Activated naive CD4-positive, alpha-beta T cell treated with anti-CD3 and anti-CD28 coated beads, Interleukin-2, amount 50 U/mL, for 16 hours (primary cell): ENCODE measurements around the gene GSG1L.

Experiments used
- DNase-seq: peaks from one replicate; pipeline ENCODE4 v3.0.0-alpha.2; 2020

The GSG1L gene

DNA sequence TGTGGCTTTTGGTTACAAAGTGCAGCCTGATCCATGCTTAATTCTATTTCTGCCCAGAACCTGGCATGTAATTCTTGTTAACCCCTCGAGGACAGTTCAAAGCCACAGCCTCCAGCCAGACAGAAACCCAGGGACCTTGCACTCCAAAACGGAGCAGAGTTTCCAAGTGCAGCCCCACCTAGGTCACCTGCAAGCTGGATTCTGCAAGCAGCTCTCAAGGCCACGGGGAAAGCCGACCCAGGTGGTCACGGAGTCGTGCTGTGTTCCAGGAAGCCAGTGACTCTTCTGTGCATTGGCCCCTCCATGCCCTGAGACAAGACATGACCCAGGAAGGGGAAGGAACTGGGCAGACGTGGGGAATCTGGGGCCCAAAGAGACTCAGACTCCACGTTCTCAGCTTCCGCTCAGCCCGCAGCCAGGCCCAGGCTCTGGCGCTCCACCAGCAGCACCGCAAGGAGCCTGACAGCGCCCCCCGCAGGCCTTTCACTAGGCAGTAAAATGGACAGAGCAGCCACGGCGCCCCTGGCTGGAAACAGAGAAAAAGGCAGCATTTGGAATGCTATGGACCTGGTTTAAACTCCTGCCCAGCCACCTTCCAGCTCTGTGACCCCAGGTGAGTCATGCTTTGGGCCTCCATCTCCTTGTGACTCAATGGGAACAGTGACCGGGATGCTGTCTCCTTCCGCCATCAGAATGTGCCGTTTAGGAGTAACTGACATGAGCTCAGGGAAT lies 27.3 kb upstream of the GSG1L start:
- no peak for DNase-seq

DNA sequence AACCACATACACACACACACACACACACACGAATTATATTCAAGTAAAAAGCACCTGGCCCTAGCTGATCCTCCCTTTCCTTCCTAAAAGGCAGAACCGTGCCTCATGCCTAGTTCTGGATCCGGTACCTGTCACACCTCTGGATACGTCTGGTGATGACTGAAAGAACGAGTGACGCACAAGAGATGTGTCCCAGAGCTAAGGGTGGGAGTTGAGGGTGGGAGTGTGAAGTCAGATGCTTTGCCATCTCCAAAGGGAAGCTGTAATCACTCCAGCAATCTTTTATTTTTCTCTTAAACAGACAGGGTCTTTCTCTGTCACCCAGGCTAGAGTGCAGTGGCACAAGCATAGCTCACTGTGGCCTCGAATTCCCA lies 26.5 kb upstream of the GSG1L start:
- DNase-seq, result no peak

DNA sequence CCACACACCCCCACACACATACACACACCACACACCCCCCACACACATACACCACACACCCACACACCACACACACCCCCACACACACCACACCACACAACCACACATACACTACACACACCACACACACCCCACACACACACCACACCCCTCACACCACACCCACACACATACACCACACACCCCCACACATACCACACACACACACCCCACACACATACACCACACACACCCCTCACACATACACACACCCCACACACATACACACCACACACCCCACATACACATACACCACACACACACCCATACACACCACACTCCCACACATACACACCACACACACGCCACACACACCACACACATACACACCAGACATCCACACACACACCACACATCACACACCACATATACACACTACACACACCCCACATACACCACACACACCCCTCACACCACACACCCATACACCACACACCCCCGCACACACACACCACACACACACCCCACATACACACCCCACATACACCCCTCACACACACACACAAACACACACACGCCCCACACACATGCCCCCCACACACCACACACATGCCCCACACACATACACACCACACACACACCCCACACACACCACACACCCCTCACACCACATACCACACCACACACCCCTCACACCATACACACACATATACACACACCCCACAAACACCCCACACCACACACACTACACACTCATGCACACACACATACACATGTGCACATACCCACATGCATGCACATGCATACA lies 25.9 kb upstream of the GSG1L start:
- DNase-seq, result no peak

DNA sequence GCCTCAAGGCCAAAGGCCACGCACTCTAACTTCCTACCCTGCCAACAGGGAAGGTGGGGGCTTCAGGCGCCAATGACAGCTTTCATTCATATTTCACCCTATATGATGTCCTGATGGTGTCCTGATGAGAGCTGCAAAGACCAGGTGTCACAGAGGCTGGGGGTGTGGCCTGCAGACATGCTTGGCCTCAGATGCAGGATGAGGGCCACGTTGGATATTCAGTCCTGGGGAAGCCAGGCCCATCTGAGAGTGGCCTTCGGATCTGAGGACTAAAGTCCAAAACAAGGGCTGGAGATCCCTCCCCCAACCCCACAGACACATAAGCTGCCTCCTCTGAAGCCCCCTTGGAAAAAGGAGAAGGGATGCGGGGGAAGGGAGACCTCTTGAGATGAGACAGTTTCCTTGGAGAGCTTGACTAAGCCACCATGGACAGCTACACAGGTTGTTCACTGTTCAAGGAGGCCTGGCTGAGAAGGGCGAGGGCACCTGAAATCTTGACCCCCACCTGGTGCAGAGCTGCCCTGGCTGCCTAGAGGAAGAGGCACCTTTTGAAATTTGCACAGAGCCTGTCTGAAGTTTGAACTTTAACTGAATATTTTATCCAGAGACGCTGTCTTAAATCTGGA lies 24.3 kb upstream of the GSG1L start:
- DNase-seq, result no peak

DNA sequence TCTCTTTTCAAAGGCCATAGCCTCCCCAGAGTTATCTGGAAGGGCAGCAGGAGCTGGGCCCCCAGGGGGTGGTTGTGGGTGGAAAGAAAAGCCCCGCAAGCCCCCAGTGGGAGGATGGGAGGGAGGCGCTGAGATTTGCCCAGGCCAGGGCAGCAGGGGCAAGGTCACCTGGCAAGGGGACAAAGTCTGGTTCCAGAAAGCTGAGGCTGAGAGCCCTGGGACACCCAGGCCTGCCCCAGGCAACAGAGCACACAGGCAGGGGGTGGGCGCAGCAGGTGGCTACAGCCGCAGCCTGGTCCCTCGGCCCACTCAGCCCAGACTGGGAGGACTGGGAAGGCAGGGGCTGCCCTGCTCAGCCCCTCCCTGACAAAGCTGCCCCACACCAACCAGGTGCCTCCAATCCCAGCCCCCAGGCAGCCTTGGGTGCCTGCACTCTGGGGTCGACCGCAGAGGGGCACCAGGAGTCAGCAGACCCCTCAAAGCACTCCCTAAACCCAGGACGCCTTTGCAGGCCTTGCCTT lies 23.7 kb upstream of the GSG1L start:
- no peak for DNase-seq

DNA sequence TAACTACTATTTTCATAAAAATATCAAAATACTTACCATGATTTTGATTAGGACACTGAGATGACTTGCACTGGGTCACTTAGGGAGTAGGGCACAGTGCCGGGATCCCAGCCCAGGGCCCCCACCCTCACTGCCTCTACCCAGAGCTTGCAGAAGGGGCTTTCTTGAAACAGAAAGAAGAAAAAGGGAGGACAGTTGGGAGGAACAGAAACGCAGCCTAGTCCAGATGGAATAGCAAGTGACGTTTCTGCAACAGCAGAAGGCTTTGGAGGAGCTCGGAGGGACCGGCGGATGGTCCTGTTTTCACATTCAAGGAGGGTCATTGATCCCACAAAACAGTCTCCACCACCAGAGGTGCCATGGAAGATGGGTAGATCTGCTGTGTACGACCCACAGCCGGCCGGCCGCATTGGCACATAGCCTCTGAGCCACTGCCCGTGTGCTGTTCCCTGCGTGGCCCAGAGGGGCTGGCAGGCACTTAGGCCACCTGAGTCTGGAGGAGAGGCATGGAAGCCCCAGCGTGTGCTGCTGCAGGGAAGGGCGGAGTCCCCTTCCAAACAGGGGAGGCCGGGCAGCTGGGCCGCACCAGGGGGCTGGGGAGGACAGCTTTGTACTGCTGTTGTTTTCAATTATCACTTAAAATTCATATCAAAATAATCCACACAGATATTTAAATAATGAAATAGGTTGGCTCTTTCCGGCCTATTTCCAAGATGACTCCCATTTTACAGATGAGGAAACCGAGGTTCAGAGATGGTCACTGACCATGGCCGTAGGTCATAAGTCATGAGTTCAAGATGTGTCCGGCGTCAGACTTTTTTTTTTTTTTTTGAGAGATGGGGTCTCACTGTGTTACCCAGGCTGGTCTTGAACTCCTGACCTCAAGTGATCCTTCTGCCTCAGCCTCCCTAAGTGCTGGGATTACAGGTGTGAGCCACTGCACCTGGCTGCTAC lies 22.9 kb upstream of the GSG1L start:
- no peak for DNase-seq

DNA sequence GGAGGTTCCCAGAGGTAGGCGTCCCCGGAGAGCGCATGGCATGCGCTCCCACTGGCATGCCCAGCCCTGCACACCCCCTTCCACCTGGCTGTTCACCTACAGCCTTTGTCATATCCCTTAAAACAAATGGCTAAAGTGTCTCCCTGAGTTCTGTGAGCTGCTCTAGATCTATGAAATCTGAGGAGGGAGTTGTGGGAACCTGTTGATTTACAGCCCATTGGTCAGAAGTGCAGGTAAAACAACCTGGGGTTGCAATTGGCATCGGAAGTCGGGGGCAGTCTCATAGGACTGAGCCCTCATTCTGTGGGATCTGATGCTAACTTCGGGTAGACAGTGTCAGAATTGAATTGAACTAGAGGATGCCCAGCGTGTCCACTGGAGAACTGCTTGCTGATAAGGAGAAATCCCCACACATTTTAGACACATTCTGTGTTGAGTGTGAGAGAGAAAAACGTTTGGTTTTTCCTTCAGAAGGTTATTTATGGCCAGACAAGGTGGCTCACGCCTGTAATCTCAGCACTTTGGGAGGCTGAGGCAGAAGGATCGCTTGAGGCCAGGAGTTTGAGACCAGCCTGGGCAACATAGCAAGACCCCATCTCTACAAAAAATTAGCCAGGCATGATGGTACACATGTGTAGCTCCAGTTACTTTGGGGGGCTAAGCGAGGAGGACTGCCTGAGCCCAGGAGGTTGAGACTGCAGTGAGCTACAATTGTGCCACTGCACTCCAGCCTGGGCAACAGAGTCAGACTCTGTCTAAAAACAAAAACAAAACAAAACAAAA lies 22.1 kb upstream of the GSG1L start:
- DNase-seq, result no peak

DNA sequence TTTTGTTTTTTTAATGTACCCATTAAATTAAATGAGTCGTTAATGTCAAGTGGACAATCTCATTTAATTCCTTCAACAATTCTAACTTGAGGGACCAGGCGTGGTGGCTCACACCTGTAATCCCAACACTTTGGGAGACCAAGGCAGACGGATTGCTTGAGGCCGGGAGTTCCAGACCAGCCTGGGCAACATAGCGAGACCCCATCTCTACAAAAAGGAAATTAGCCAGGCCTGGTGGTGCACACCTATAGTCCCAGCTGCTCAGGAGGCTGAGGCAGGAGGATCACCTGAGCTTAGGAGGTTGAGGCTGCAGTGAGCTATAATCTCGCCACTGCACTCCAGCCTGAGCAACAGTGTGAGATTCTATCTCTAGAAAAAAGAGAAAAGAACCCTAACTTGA lies 20.7 kb upstream of the GSG1L start:
- DNase-seq, result no peak

DNA sequence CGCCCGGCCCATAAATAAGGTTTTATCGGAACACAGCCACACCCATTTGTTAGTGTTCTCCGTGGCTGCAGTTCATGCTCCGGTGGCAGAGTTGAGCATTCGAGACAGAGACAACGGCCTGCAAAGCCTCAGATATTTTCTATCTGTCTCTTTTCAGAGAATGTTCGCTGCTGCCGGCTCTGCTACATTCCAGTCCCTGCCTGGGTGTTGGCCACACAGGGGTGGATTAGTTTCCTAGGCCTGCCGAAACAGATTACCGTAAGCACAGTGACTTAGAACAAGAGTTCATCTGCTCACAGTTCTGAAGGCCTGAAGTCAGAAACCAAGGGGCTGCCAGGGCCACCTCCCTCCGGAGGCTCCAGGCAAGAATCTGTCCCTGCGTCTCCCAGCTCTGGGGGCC lies 19.1 kb upstream of the GSG1L start:
- no peak for DNase-seq

DNA sequence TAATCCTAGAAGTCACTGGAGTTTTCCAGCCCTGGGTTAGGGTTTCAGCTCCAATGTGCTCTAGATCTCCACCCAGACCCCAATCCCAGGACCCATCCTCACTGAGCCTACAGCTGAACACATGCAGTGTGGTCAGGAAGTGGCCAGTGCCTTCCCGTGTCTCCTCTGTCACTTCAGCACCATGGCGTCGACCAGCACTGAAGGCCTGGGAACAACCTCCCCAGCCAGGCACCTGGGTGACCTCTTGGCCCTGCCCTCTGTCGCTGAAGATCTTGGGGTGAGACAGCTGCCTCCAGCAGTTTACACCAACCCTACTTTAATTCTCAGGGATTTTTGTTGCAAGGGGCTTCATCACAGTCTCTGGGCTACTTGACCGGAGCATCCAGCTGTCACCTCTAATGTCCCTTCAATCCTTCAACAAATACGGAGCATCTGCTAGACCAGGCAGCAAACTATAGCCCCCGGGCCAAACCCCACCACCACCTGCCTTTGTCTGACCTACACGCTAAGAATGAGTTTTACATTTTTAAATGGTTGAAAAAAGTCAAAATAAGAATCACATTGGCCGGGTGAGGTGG lies 18.0 kb upstream of the GSG1L start:
- DNase-seq, result no peak

DNA sequence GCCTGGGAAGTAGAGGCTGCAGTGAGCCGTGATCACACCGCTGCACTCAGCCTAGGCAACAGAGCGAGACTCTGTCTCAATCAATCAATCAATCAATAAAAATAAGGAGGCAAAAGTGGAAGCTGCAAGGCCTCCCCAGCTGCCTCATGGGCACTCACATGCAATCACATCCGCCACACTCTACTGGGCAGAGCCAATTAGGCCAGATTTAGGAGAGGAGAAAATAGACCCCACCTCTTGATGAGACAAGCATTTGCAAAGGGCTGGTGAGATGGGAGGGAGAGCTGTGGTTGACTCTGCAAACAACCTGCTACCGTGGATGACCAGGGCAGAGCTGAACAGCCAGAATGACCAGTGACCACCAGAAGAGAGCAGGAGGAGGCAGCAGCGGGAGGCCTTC lies 14.7 kb upstream of the GSG1L start:
- no peak for DNase-seq

DNA sequence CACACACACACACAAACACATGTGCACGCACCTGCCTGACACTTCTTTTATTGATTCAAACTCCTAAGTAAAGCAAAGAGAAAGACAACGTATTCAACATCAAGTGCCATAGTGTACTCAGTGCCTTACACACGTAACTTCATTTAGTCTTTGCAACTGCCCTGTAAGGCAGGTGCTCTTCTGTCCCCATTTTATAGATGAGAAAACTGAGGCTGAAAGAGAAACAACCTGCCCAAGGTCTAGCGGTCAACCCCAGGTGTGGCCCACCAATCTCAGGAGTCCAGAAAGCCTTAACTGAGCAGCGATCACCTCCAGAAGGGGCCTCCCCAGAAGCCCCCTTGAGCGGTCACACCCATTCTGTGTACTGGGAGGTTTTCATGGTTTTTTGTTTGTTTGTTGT lies 10.3 kb upstream of the GSG1L start:
- no peak for DNase-seq

DNA sequence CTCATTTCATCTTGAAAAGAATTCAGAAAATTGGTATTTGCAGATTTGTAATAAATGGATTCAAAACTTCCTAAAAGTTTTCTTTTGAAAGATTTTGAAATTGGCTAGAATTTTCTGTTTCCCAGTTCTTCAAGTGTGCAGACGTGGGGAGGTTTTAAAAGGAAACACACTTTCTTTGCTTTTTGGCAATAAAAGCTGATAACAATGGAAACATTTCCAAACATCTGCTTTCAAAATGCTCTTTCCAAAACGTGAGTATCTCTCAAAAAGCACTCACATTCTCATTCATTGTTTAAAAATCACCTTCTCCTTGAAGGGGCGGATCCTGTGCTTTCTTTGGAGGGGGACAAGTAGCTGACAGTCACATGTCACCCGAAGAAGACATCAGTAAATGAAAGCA lies 8.6 kb upstream of the GSG1L start:
- DNase-seq, result no peak

DNA sequence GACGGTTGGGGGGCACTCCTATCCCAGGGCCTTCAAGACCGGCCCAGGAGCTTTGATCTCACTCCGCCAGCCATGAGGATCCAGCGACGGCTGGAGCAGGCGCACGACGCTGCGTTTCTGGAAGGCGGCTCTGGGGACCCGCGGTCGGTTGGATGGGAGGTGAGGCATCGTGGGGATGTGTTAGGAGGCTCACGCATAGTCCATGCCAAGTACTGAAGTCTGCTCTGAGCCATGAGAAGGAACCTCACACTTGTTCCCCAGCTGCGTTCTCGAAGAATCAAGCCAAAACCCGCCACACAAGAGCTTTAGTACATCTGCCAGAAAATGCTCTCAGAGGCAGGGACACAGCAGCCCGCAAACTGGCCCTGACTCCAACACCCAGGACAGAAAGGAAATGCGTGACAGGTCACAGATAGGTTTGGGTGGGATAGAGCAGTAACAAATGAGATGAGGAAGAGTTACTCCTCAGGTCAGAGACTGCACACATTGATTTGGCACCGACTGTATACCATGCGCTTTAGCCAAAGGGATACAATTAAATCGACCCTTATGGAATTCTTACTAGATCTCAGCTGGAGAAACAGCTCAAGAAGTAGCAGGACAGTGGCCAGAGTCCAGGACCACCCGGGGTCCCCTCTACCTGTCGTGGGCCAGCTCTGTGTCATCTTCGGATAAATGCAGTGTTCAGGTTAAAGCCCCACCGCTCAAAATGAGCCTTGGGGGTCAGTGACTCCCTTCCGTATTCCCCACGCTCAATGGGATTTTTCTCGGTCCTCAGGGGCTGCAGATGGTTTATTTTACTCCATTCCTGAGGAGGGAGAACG lies 6.7 kb upstream of the GSG1L start:
- no peak for DNase-seq

DNA sequence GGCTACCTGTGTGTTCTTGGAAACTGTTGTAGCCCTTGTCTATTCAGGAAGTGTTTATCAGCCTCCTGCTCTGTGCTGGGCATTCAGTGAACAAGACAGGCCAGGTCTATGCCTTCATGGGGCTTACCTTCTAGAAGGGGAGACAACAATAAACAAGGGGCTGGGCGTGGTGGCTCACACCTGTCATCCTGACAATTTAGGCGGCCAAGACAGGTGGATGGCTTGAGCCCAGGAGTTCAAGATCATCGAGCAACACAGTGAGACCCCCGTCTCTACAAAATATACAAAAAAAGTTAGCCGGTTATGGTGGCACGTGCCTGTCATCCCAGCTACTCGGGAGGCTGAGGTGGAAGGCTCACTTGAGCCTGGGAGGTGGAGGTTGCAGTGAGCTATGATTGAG lies 5.5 kb upstream of the GSG1L start:
- DNase-seq, result no peak

DNA sequence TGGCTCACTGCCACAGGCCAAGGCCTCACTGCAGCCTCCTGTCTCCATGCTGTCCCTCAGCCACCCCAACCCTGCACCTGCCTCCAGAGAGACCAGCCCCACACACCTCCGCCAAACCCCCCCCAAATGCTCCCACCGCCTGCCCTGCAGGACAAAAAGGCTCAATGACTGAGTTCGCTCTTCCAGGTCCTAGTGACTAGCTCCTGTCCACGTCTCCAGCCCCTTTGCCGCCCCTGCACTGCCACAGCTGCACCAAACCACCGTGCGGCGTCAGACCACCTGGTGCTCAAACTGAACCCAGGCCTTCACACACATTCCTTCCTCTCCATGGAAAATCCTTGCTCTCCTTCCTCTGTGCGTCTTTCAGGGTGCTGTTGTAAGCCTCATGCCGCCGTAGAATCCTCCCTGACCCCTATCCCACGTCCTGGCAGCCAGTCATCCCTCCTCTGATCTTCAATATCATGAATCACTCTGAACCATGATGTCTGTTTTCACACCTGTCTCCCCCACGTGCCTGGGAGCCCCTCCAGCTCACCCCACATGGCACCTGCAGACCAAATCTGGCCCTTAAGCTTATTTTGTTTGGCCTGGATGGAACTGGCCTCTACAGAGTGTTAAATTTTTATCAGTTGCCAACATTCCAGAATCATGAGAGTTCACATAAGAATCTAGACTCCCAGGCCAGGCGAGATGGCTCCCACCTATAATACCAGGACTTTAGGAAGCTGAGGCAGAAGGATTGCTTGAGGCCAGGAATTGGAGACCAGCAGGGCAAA lies 4.3 kb upstream of the GSG1L start:
- no peak for DNase-seq

DNA sequence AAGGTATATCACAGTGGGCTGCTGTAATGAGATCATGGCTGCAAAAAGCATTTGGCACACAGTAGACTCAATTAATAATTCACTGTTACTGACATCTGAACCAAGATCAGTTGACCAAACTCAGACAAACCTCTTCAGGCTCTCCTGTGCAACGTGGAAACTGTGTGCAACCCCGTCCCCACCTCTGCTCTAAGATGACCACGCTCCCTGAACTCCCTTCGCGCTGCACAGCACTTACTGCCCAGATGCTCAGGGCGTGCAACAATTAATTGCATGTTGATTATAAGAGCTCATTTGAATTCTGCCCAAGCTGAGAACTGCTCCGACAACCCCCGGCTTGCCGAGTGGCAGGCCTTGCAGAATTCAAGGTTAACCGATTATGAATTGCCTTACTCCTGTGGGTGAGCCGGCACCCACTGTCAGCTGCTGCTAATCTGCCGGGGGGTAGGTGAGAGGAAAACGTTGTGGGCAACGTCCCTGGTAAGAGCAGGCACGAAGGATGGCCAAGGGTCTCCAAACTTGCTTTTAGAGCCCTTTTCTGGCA lies 1.3 kb upstream of the GSG1L start:
- DNase-seq, result no peak

DNA sequence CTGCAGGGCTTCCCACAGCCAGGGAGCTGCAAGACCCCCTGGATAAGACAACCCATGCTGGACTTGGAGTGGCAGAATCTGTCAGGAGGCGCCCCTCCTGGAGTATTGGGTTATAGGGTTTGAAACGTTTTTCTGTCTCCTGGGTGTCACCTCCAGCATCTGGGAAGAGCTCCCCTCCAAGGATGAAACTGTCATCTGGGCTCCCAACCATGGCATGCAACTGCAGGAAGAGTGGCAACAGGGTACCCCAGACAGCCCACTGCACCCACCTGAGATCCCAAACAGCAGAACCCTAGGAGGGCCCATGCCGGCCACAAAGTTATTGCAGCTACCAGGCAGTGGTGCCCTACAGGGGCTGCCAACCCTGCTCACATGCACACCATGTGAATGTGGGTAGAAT lies 636 bp upstream of the GSG1L start:
- DNase-seq, result no peak

DNA sequence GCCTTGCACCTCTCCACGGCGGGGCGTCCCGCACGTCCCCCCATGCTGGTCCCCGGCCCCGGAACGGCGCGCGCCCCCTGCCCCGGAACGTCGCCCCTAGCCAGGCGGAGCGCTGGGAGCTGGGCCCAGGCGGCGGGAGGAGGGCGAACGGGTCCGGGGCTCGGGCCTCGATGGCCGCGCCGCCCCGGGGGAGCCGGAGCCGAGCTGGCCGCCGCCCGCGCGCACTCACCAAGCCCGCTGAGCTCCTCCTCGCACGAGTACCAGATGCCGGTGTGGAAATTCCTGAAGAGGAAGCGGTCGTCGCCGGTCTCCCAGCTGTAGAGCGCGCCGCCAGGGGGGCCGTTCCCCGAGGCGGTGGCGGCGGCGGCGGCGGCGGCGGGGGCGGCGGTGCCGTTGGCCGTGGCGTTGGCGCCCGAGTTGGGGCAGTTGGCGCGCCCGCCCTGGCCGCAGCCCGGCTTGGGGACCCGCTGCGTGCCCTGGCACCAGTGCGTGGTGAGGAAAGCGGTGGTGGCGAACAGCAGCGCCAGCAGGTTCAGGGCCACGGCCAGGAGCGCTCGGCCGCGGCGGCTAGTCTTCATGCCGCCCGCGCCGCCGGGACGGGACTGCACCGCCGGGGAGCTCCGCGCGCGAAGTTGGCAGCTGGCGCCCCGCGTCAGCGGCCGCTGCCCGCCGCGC lies 530 bp downstream of the GSG1L start:
- DNase-seq, result no peak
